NK-92 (cell line): Measurements from ENCODE around the gene CCDC93.

Experiments used
- DNase-seq: peaks from one replicate; lab custom pipeline; 2025; ENCODE audit not compliant: unreplicated experiment; lab: John Stamatoyannopoulos, UW

Gene CCDC93

GRCh38 chr2:117994729-117995128, 19.1 kb downstream of the CCDC93 start:
- DNase-seq: no peak

GRCh38 chr2:117989854-117990438, 23.9 kb downstream of the CCDC93 start:
- no peak for DNase-seq

- DNase-seq: no peak
These were observed 26.7 kb downstream of the CCDC93 start for GRCh38 chr2:117987121-117987520.

GRCh38 chr2:117985092-117985491, 28.8 kb downstream of the CCDC93 start:
- DNase-seq: no peak

- no peak for DNase-seq
These were observed 29.7 kb downstream of the CCDC93 start for GRCh38 chr2:117984208-117984607.

- DNase-seq: no peak
These were observed 30.8 kb downstream of the CCDC93 start for GRCh38 chr2:117983040-117983439.

GRCh38 chr2:117982376-117983033, 31.4 kb downstream of the CCDC93 start:
- no peak for DNase-seq

- no peak for DNase-seq
These were observed 32.1 kb downstream of the CCDC93 start for GRCh38 chr2:117981810-117982209.

- DNase-seq: no peak
These were observed 32.8 kb downstream of the CCDC93 start for GRCh38 chr2:117980783-117981676.

GRCh38 chr2:117979911-117980701, 33.8 kb downstream of the CCDC93 start:
- DNase-seq: no peak

- DNase-seq: no peak
These were observed 36.2 kb downstream of the CCDC93 start for GRCh38 chr2:117977696-117978095.

- DNase-seq: no peak
These were observed 37.3 kb downstream of the CCDC93 start for GRCh38 chr2:117976581-117976980.

GRCh38 chr2:117973498-117974082, 40.3 kb downstream of the CCDC93 start:
- no peak for DNase-seq

- DNase-seq: no peak
These were observed 41.3 kb downstream of the CCDC93 start for GRCh38 chr2:117972476-117973123.

GRCh38 chr2:117968722-117969121, 45.1 kb downstream of the CCDC93 start:
- DNase-seq: no peak

- no peak for DNase-seq
These were observed 45.7 kb downstream of the CCDC93 start for GRCh38 chr2:117967977-117968718.

- no peak for DNase-seq
These were observed 50.4 kb downstream of the CCDC93 start for GRCh38 chr2:117963446-117963845.

GRCh38 chr2:117961201-117961600, 52.7 kb downstream of the CCDC93 start:
- DNase-seq: no peak

- no peak for DNase-seq
These were observed 53.6 kb downstream of the CCDC93 start for GRCh38 chr2:117960231-117960630.

- DNase-seq: no peak
These were observed 55.7 kb downstream of the CCDC93 start for GRCh38 chr2:117958186-117958585.
